ENCODE results near the gene STK38. TPM values are rescaled to one million over a fixed set of nuclear protein-coding genes. Genes with fewer than 3 reads are reported as not detected.
A peak's percentile ranks its signal among the peaks of the same experiment; 100 is the strongest.
"Not testable (repeated sequence)": the region's sequence is repeated elsewhere in the genome, so short reads cannot be mapped to it uniquely, and the experiment has no call there.

Gene STK38
- total RNA-seq, 2 donors from 2014 or later, result 30.7 to 34.4 TPM

- H3K4me1 Mint-ChIP-seq (ENCODE audit: low read depth), result peaks cover 5% of the 10 kb centered on the region
- DNase-seq (no peak), ATAC-seq (replicated peaks in 1 of 2) (no peak)
- no peaks in the 10 kb centered on the region for H3K9me3 Mint-ChIP-seq
- H3K4me3 Mint-ChIP-seq, result no peak overlapping the region
- H3K27ac Mint-ChIP-seq, result no peak overlapping the region
- H3K27me3 Mint-ChIP-seq (ENCODE audit: low read depth), result no peaks in the 10 kb centered on the region
- no peaks in the 10 kb centered on the region for H3K36me3 Mint-ChIP-seq (ENCODE audit: insufficient read depth in 2 of 2)
These were observed 30.8 kb upstream of the STK38 start for GRCh38 chr6:36578030-36578429.

GRCh38 chr6:36577301-36577700 is 30.0 kb upstream of the STK38 start:
- Mint-ChIP-seq H3K4me3 (no peak overlapping the region), H3K9me3 (no peaks in the 10 kb centered on the region), H3K27me3 (ENCODE audit: low read depth) (no peaks in the 10 kb centered on the region), H3K36me3 (ENCODE audit: insufficient read depth in 2 of 2) (no peaks in the 10 kb centered on the region), H3K4me1 (ENCODE audit: low read depth) (peaks cover 5% of the 10 kb centered on the region), H3K27ac (no peak overlapping the region)
- ATAC-seq (replicated peaks in 1 of 2) (no peak), DNase-seq (no peak)

GRCh38 chr6:36576578-36576977 is 29.3 kb upstream of the STK38 start:
- H3K4me1 Mint-ChIP-seq (ENCODE audit: low read depth), result peaks cover 5% of the 10 kb centered on the region
- no peak overlapping the region for H3K27ac Mint-ChIP-seq
- no peaks in the 10 kb centered on the region for H3K36me3 Mint-ChIP-seq (ENCODE audit: insufficient read depth in 2 of 2)
- no peak overlapping the region for H3K4me3 Mint-ChIP-seq
- DNase-seq (no peak), ATAC-seq (replicated peaks in 1 of 2) (no peak)
- no peaks in the 10 kb centered on the region for H3K9me3 Mint-ChIP-seq
- H3K27me3 Mint-ChIP-seq (ENCODE audit: low read depth), result no peaks in the 10 kb centered on the region

DNA sequence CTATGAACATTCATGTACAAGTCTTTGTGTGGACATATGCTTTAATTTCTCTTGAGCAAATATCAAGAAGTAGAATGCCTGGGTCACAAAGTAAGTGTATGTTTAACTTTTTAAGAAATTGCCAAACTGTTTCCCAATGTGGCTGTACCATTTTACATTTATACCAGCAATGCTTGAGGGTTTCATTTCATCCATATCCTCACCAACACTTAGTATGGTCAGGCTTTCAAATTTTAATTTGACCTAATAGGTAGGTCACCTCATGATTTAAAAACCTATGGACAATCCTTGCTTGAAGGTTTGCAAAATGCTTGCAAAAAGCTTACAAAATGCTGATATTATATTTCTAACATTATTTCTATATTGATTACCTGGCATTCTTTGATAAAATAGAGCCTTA is 27.4 kb upstream of the STK38 start:
- DNase-seq (no peak), ATAC-seq (replicated peaks in 1 of 2) (no peak)
- Mint-ChIP-seq H3K27ac (no peak overlapping the region), H3K4me1 (ENCODE audit: low read depth) (peaks cover 2% of the 10 kb centered on the region), H3K27me3 (ENCODE audit: low read depth) (no peaks in the 10 kb centered on the region), H3K36me3 (ENCODE audit: insufficient read depth in 2 of 2) (no peaks in the 10 kb centered on the region), H3K9me3 (no peaks in the 10 kb centered on the region), H3K4me3 (no peak overlapping the region)

- H3K4me3 Mint-ChIP-seq; H3K27ac Mint-ChIP-seq; H3K36me3 Mint-ChIP-seq (ENCODE audit: insufficient read depth in 2 of 2); H3K9me3 Mint-ChIP-seq; H3K4me1 Mint-ChIP-seq (ENCODE audit: low read depth); H3K27me3 Mint-ChIP-seq (ENCODE audit: low read depth); DNase-seq; ATAC-seq (replicated peaks in 1 of 2): not testable (repeated sequence)
These were observed 25.4 kb upstream of the STK38 start for GRCh38 chr6:36572353-36573311.

DNA sequence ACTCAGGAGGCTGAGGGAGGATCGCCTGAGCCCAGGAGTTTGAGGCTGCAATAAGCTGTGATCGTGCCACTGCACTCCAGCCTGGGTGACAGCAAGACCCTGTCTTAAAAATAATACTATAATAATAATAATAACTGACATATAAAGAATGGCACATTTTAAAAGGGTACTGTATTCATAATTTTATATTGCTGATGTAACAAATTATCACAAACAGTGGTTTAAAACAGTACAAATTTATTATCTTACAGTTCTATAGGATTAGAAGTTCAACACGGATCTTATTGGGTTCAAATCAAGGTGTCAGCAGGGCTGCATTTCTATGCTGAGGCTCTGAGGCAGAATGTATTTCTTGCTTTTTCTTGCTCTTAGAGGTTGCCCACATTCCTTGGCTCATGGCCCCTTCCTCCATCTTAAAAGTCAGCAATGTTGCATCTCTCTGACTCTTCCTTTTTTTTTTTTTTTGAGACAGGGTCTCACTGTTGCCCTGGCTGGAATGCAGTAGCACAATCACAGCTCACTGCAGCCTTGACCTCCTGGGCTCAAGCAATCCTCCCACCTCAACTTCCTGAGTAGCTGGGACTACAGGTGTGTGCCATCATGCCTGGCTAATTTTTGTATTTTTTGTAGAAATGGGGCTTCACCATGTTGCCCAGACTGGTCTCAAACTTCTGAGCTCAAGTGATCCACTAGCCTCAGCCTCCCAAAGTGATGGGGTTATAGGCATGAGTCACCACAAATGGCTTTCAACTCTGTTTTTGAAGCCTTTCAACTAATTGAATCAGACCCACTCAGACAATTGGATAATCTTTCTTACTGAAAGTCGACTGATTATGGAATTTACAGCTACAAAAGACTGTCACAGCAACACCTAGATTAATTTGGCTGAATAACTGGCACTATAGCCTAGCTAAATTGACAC is 24.1 kb upstream of the STK38 start:
- no peak overlapping the region for H3K27ac Mint-ChIP-seq
- no peaks in the 10 kb centered on the region for H3K27me3 Mint-ChIP-seq (ENCODE audit: low read depth)
- DNase-seq (no peak), ATAC-seq (replicated peaks in 1 of 2) (no peak)
- no peaks in the 10 kb centered on the region for H3K4me1 Mint-ChIP-seq (ENCODE audit: low read depth)
- no peaks in the 10 kb centered on the region for H3K36me3 Mint-ChIP-seq (ENCODE audit: insufficient read depth in 2 of 2)
- H3K4me3 Mint-ChIP-seq, result no peak overlapping the region
- H3K9me3 Mint-ChIP-seq, result no peaks in the 10 kb centered on the region

DNA sequence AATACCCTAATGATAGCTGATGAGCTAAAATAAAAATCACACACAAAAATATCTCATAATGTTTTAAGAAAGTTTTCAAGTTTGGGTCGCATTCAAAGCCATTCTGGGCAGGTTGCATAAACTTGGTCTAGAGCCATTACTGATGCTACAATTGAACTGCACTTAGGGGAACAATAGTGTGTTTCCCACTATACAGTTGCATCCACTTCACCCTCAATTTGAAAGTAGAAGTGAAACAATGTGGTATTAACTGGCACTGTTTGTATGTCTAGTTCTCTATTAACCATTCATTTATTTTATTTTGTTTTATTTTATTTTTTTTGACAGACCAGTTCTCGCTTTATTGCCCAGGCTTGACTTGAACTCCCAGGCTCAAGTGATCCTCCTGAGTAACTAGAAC is 23.0 kb upstream of the STK38 start:
- Mint-ChIP-seq H3K27ac (peak overlapping the region; percentile 50), H3K27me3 (ENCODE audit: low read depth) (no peaks in the 10 kb centered on the region)
- peak in 1 of 2 donors; percentile 41 for ATAC-seq (replicated peaks in 1 of 2)

DNA sequence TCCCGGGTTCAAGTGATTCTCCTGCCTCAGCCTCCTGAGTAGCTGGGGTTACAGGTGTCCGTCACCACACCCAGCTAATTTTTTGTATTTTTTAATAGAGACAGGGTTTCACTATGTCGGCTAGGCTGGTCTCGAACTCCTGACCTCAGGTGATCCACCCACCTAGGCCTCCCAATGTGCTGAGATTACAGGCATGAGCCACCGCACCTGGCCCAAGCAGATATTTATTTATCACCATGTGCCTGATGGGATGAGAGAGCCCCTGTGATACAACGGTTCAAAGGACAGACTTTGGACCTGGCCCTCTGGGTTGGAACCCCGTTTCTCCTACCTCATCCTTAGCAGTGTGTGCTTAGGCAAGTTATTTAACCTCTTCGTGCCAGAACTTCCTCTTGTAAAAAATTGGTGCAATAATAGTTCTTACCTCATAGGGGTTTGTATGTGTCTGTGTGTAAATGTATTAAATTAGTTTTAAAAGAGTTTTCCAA is 19.2 kb upstream of the STK38 start:
- no peaks in the 10 kb centered on the region for H3K27me3 Mint-ChIP-seq (ENCODE audit: low read depth)
- H3K4me1 Mint-ChIP-seq (ENCODE audit: low read depth), result no peaks in the 10 kb centered on the region
- DNase-seq (no peak), ATAC-seq (replicated peaks in 1 of 2) (no peak)
- H3K4me3 Mint-ChIP-seq, result no peak overlapping the region
- no peak overlapping the region for H3K27ac Mint-ChIP-seq
- no peaks in the 10 kb centered on the region for H3K9me3 Mint-ChIP-seq
- H3K36me3 Mint-ChIP-seq (ENCODE audit: insufficient read depth in 2 of 2), result no peaks in the 10 kb centered on the region

More for the DNA sequence above, 23.0 kb upstream of the STK38 start:
- Mint-ChIP-seq H3K4me3 (no peak overlapping the region), H3K36me3 (ENCODE audit: insufficient read depth in 2 of 2) (no peaks in the 10 kb centered on the region), H3K4me1 (ENCODE audit: low read depth) (no peaks in the 10 kb centered on the region), H3K9me3 (no peaks in the 10 kb centered on the region)
- DNase-seq, result no peak

- peak overlapping the region; percentile 16 for H3K27ac Mint-ChIP-seq
- H3K9me3 Mint-ChIP-seq, result no peaks in the 10 kb centered on the region
These were observed 16.6 kb upstream of the STK38 start for GRCh38 chr6:36563928-36564284.

DNA sequence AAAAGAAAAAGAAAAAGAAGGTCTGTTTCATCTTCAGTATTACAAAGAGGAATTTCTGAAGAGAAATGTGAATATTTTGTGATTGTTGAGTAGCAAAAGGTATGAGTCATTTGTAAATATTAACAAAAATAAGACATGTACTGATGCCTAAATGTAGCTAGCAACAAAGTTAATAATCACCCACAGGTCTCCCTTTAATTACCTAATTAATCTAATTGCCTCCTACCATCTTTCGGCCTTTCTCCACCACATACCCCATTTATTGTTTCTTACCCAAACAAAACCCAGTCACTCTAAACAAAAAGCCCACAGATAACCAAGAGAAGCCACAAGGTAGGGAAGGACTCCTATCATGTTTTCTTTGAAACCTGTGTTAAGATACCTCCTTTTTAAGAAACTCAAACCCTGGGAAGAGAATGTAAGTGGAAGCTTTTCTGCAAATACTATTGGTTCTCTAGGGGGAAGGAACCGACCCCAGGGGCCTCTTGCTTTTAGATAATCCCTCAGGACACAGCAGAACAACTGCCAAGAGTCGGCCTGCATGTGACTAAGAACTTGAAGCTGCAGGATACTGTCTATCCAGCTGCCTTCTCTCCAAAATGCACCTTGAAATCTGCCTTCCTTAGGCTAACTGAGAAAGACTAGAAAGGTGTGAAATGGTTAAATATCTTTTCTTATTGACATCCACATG is 16.1 kb upstream of the STK38 start:
- Mint-ChIP-seq H3K27ac (no peak overlapping the region), H3K27me3 (ENCODE audit: low read depth) (no peaks in the 10 kb centered on the region), H3K36me3 (ENCODE audit: insufficient read depth in 2 of 2) (no peaks in the 10 kb centered on the region), H3K9me3 (no peaks in the 10 kb centered on the region), H3K4me1 (ENCODE audit: low read depth) (no peaks in the 10 kb centered on the region), H3K4me3 (no peak overlapping the region)
- no peak for ATAC-seq (replicated peaks in 1 of 2)
- DNase-seq, result no peak

More at GRCh38 chr6:36563928-36564284, 16.6 kb upstream of the STK38 start:
- Mint-ChIP-seq H3K36me3 (ENCODE audit: insufficient read depth in 2 of 2) (no peaks in the 10 kb centered on the region), H3K27me3 (ENCODE audit: low read depth) (no peaks in the 10 kb centered on the region), H3K4me1 (ENCODE audit: low read depth) (no peaks in the 10 kb centered on the region), H3K4me3 (no peak overlapping the region)
- no peak for DNase-seq
- ATAC-seq (replicated peaks in 1 of 2), result no peak

DNA sequence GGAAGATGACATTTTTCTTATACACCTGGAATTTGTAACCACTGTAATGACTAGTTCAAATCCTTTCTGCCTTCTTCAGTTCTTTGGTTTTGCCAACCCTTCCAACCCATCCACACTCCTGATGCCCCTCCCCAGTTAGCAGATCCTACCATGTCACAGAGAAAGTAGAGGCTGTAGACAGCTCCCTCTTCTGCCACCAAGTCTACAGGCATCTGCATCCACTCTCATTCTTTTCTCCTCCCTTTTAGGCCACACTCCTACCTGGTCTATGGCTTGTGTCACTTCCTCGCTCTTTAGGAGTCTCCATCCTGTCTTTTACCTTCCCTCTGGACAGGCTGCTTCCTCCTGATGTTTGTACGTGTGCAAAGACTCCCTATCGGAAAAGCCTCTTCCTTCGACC is 13.5 kb upstream of the STK38 start:
- ATAC-seq (replicated peaks in 1 of 2), result no peak
- DNase-seq, result no peak
- Mint-ChIP-seq H3K4me3 (no peak overlapping the region), H3K4me1 (ENCODE audit: low read depth) (no peaks in the 10 kb centered on the region), H3K36me3 (ENCODE audit: insufficient read depth in 2 of 2) (no peaks in the 10 kb centered on the region), H3K9me3 (no peaks in the 10 kb centered on the region), H3K27ac (no peak overlapping the region), H3K27me3 (ENCODE audit: low read depth) (no peaks in the 10 kb centered on the region)

GRCh38 chr6:36559011-36559793 is 11.9 kb upstream of the STK38 start:
- DNase-seq, result no peak
- ATAC-seq (replicated peaks in 1 of 2), result no peak
- Mint-ChIP-seq H3K9me3 (no peaks in the 10 kb centered on the region), H3K4me1 (ENCODE audit: low read depth) (no peaks in the 10 kb centered on the region), H3K36me3 (ENCODE audit: insufficient read depth in 2 of 2) (no peaks in the 10 kb centered on the region), H3K27ac (no peak overlapping the region), H3K4me3 (no peak overlapping the region), H3K27me3 (ENCODE audit: low read depth) (no peaks in the 10 kb centered on the region)

All from activated T-cell treated with anti-CD3 and anti-CD28 coated beads, Interleukin-2, amount 50 U/mL, for 72 hours (primary cell).